NB4 (cell line): ENCODE measurements around the gene CRB1.

Source experiments
- MYC ChIP-seq: IDR thresholded peaks from 2 replicates; pipeline ENCODE4 v1.6.1; 2011; ENCODE audit warnings: low read depth, low read length
- POLR2A ChIP-seq: IDR thresholded peaks from 2 replicates; pipeline ENCODE4 v1.6.1; 2011; ENCODE audit warnings: mild to moderate bottlenecking; ENCODE audit not compliant: insufficient read length; ENCODE audit errors: extremely low read depth
- TF ChIP-seq, protein P1 (sequence below): IDR thresholded peaks from one replicate; pipeline ENCODE4 v1.5.1; 2012; ENCODE audit warnings: low read depth, low read length
- TF ChIP-seq, protein P2 (sequence below): IDR thresholded peaks from 2 replicates; pipeline ENCODE4 v1.6.1; 2011; ENCODE audit warnings: low read depth, low read length

DNA sequence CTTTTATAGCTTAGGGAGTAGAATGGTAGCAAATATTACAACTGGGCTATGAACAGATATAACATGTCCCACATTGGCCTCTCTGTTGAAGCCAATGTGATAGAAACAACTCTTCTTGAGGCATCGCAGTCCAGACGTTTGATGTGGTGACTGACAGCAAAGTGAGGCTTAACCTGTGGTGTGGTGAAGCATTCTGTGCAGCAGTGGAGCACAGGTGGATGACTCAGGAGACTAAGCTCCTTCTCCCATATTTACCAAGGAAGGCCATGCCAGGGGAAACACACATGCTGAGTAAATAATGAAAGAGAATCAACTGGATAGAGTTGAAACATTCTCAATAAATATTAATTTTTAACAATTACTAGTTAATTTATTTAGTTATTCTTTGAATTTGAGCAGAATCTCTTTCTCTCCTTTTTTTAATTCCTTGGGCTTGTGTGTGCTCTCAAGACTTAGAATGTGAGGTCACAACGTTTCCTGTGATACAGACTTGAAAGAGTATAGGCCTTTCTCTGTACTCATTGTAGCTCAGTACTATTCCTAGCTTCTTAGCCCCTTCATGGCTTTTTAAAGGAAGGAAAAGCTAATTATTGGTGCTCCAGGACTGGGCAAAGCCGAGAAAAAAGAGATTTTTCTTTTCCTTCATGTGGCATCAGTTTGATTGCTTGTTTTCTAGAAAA is 17.6 kb downstream of the CRB1 start:
- TF ChIP-seq, protein P1, sequence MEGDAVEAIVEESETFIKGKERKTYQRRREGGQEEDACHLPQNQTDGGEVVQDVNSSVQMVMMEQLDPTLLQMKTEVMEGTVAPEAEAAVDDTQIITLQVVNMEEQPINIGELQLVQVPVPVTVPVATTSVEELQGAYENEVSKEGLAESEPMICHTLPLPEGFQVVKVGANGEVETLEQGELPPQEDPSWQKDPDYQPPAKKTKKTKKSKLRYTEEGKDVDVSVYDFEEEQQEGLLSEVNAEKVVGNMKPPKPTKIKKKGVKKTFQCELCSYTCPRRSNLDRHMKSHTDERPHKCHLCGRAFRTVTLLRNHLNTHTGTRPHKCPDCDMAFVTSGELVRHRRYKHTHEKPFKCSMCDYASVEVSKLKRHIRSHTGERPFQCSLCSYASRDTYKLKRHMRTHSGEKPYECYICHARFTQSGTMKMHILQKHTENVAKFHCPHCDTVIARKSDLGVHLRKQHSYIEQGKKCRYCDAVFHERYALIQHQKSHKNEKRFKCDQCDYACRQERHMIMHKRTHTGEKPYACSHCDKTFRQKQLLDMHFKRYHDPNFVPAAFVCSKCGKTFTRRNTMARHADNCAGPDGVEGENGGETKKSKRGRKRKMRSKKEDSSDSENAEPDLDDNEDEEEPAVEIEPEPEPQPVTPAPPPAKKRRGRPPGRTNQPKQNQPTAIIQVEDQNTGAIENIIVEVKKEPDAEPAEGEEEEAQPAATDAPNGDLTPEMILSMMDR: no peak
- TF ChIP-seq POLR2A (no peak), MYC (no peak)
- TF ChIP-seq, protein P2, sequence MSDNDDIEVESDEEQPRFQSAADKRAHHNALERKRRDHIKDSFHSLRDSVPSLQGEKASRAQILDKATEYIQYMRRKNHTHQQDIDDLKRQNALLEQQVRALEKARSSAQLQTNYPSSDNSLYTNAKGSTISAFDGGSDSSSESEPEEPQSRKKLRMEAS: no peak
